Measurements from ENCODE around the gene BEND6.

DNA sequence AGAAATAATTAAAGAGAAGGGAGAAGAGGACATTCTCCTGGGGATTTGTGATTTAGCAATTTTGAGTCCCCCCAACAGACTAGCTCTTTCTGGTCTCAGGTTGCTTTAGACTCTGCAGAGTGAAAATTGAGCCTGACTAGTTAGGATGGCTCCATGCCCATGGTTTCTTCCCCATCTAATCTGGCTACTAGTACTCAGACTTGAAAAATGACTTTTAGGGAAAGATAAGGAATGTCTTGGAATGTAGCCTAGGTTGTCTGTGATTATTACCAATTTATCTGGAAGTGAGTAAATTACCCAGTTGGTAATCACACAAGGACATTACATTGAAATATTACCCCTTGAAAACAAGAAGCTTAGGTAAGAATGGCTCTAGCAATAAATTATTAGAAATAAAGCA is 4.2 kb downstream of the BEND6 start:
- TF ChIP-seq, protein P1, sequence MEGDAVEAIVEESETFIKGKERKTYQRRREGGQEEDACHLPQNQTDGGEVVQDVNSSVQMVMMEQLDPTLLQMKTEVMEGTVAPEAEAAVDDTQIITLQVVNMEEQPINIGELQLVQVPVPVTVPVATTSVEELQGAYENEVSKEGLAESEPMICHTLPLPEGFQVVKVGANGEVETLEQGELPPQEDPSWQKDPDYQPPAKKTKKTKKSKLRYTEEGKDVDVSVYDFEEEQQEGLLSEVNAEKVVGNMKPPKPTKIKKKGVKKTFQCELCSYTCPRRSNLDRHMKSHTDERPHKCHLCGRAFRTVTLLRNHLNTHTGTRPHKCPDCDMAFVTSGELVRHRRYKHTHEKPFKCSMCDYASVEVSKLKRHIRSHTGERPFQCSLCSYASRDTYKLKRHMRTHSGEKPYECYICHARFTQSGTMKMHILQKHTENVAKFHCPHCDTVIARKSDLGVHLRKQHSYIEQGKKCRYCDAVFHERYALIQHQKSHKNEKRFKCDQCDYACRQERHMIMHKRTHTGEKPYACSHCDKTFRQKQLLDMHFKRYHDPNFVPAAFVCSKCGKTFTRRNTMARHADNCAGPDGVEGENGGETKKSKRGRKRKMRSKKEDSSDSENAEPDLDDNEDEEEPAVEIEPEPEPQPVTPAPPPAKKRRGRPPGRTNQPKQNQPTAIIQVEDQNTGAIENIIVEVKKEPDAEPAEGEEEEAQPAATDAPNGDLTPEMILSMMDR (IDR thresholded peaks at IDR 0.05) = no peak
- no peak for TF ChIP-seq POLR2A (IDR thresholded peaks at IDR 0.05)
- no peak for TF ChIP-seq EP300 (IDR thresholded peaks at IDR 0.05)

All from stomach (tissue), 4 donors.